ENCODE data around the gene GAMT. TPM values are rescaled to one million over a fixed set of nuclear protein-coding genes. Genes with fewer than 3 reads are reported as not detected.

Gene GAMT
- total and polyA plus RNA-seq, 2 of the 13 experiments (the other 11 are each of a cell fraction or from before 2014, with no cell fraction given): 115 to 124 TPM

DNA sequence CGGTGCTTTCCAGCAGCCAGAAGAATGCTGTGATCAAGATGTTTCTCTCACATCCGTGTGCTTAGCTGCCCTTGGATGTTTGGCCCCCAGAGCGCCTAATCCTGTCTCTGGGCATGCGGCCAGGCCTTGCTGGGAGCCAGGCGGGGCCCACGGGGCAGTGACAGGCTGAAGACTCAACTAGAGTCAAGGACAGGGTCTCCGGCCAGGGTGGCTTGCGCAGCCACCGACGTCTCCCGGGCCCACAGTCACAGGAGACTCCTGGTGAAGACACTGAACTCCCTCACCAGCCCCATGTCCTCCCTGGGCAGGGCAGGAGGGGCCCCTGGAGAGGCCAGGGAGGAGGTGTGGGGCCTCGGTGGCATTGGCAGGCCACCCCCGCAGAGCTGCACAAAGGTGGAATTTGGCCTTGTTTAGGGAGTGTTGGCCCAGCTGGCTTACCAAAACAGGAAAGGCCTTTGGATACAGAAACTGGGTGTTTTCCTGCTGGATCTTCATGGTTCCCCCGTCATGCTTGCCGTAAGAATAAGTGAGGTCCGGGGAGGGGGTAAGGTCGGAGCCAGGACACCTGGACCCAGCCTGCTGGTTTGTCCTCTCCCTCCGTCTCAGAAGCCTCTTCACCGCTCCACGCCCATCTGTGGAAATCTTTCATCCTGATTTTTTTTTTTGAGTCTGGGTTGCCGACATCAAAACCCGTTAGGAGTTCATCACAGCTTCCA lies 27.6 kb downstream of the GAMT start (continued):
- 0 out of 2 replicates have a peak, but pooled peaks have one; percentile 58 for TF ChIP-seq SMYD3 (CRISPR knock-in tag; IDR thresholded peaks at IDR 0.05)
- no peak for TF ChIP-seq NFYC (CRISPR knock-in tag; IDR thresholded peaks at IDR 0.05)
- TF ChIP-seq, protein P1, sequence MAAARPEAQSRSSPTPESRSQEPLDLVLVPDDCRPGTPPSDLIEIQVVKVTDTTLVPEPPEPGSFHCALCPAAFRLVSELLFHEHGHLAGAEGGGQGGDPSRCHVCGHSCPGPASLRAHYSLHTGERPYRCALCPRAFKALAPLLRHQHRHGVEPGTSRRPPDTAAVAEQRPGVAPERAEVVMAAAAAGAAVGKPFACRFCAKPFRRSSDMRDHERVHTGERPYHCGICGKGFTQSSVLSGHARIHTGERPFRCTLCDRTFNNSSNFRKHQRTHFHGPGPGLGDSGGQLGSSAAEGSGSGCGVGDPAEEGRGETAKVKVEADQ (CRISPR knock-in tag; IDR thresholded peaks at IDR 0.05; ENCODE audit: borderline replicate concordance): 0 out of 2 replicates have a peak, but pooled peaks have one; percentile 16
- TF ChIP-seq ZNF343 (CRISPR knock-in tag; IDR thresholded peaks at IDR 0.05): no peak
- no peak for TF ChIP-seq ZNF780A (CRISPR knock-in tag; IDR thresholded peaks at IDR 0.05)
- TF ChIP-seq ERF (CRISPR knock-in tag; IDR thresholded peaks at IDR 0.05): peak; percentile 93; the same call in 1 of the 2 replicates
- TF ChIP-seq REPIN1 (CRISPR knock-in tag; IDR thresholded peaks at IDR 0.05; ENCODE audit: borderline replicate concordance, low read depth): peak; percentile 50; the same call in 1 of the 2 replicates
- TF ChIP-seq ZFAT (CRISPR knock-in tag; conservative IDR thresholded peaks at IDR 0.05): no peak; the same call in 1 of the 2 replicates
- TF ChIP-seq HOXD1 (CRISPR knock-in tag; IDR thresholded peaks at IDR 0.05): peak; percentile 82
- TF ChIP-seq HIVEP1 (CRISPR knock-in tag; IDR thresholded peaks at IDR 0.05): peak; percentile 78
- TF ChIP-seq, protein P2, sequence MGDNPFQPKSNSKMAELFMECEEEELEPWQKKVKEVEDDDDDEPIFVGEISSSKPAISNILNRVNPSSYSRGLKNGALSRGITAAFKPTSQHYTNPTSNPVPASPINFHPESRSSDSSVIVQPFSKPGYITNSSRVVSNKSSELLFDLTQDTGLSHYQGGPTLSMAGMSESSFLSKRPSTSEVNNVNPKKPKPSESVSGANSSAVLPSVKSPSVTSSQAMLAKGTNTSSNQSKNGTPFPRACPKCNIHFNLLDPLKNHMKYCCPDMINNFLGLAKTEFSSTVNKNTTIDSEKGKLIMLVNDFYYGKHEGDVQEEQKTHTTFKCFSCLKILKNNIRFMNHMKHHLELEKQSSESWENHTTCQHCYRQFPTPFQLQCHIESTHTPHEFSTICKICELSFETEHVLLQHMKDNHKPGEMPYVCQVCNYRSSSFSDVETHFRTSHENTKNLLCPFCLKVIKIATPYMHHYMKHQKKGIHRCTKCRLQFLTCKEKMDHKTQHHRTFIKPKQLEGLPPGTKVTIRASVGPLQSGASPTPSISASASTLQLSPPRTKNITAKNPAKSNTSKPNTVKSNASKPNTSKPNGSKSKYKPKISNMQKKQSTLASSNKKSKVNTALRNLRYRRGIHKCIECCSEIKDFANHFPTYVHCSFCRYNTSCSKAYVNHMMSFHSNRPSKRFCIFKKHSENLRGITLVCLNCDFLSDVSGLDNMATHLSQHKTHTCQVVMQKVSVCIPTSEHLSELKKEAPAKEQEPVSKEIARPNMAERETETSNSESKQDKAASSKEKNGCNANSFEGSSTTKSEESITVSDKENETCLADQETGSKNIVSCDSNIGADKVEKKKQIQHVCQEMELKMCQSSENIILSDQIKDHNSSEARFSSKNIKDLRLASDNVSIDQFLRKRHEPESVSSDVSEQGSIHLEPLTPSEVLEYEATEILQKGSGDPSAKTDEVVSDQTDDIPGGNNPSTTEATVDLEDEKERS (CRISPR knock-in tag; IDR thresholded peaks at IDR 0.05): peak; percentile 24; the same call in 1 of the 2 replicates
- TF ChIP-seq POLR2A (IDR thresholded peaks at IDR 0.05; ENCODE audit: insufficient read depth in 1 of 2, low read depth in 2 of 2, low read length in 2 of 2): peak in 1 of 2 experiments; percentile 17; a peak in 1 of 4 replicates
- TF ChIP-seq, protein P3, sequence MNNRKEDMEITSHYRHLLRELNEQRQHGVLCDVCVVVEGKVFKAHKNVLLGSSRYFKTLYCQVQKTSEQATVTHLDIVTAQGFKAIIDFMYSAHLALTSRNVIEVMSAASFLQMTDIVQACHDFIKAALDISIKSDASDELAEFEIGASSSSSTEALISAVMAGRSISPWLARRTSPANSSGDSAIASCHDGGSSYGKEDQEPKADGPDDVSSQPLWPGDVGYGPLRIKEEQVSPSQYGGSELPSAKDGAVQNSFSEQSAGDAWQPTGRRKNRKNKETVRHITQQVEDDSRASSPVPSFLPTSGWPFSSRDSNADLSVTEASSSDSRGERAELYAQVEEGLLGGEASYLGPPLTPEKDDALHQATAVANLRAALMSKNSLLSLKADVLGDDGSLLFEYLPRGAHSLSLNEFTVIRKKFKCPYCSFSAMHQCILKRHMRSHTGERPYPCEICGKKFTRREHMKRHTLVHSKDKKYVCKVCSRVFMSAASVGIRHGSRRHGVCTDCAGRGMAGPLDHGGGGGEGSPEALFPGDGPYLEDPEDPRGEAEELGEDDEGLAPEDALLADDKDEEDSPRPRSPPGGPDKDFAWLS (CRISPR knock-in tag; IDR thresholded peaks at IDR 0.05; ENCODE audit: borderline replicate concordance): 0 out of 2 replicates have a peak, but pooled peaks have one; percentile 28
- TF ChIP-seq, protein P4, sequence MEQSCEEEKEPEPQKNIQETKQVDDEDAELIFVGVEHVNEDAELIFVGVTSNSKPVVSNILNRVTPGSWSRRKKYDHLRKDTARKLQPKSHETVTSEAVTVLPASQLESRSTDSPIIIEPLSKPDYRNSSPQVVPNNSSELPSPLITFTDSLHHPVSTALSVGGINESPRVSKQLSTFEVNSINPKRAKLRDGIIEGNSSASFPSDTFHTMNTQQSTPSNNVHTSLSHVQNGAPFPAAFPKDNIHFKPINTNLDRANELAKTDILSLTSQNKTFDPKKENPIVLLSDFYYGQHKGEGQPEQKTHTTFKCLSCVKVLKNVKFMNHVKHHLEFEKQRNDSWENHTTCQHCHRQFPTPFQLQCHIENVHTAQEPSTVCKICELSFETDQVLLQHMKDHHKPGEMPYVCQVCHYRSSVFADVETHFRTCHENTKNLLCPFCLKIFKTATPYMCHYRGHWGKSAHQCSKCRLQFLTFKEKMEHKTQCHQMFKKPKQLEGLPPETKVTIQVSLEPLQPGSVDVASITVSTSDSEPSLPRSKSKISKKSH (CRISPR knock-in tag; IDR thresholded peaks at IDR 0.05; ENCODE audit: borderline replicate concordance): no peak; the same call in 1 of the 2 replicates
- TF ChIP-seq, protein P5, sequence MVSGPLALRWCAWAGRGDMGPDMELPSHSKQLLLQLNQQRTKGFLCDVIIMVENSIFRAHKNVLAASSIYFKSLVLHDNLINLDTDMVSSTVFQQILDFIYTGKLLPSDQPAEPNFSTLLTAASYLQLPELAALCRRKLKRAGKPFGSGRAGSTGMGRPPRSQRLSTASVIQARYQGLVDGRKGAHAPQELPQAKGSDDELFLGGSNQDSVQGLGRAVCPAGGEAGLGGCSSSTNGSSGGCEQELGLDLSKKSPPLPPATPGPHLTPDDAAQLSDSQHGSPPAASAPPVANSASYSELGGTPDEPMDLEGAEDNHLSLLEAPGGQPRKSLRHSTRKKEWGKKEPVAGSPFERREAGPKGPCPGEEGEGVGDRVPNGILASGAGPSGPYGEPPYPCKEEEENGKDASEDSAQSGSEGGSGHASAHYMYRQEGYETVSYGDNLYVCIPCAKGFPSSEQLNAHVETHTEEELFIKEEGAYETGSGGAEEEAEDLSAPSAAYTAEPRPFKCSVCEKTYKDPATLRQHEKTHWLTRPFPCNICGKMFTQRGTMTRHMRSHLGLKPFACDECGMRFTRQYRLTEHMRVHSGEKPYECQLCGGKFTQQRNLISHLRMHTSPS (CRISPR knock-in tag; IDR thresholded peaks at IDR 0.05; ENCODE audit: low read depth): peak; percentile 77
- peak; percentile 58; the same call in 1 of the 2 replicates for TF ChIP-seq NR2F6 (IDR thresholded peaks at IDR 0.05)
- TF ChIP-seq NR2F6 (CRISPR knock-in tag; IDR thresholded peaks at IDR 0.05): peak; percentile 81
- TF ChIP-seq ZNF263 (CRISPR knock-in tag; IDR thresholded peaks at IDR 0.05): peak; percentile 74
- TF ChIP-seq CHD4 (IDR thresholded peaks at IDR 0.05; ENCODE audit: borderline replicate concordance, low read length): peak; percentile 78; the same call in 1 of the 2 replicates
- TF ChIP-seq, protein P6, sequence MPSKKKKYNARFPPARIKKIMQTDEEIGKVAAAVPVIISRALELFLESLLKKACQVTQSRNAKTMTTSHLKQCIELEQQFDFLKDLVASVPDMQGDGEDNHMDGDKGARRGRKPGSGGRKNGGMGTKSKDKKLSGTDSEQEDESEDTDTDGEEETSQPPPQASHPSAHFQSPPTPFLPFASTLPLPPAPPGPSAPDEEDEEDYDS (CRISPR knock-in tag; IDR thresholded peaks at IDR 0.05): peak; percentile 57; the same call in 1 of the 2 replicates

All from HepG2 (cell line).